Naive thymus-derived CD8-positive, alpha-beta T cell (primary cell): ENCODE measurements around the gene GLIS2. TPM values are rescaled to one million over a fixed set of nuclear protein-coding genes. Genes with fewer than 3 reads are reported as not detected.

ENCODE experiments used
- ATAC-seq, 2 donors: fragments of 150-1000 bp; cut with Tn5 transposase in 1 of 2; sonication (Bioruptor Pico), chemical (Tn5 transposase) in 1 of 2; 1 replicate in 1 of 2; 2 replicates in 1 of 2; pipeline ENCODE4 v1.10.0; 2021; ENCODE audit warnings: mild to moderate bottlenecking in 2 of 2, moderate library complexity in 2 of 2
- POLR2A ChIA-PET: fragments of 350-600 bp; sonication (Branson Sonifier 250); formaldehyde crosslinking; loops from one replicate; lab custom pipeline; 2021; ENCODE audit warnings: antibody characterized with exemption; lab: Charles Lee
- DNase-seq, 10 donors: peaks; one replicate each; pipeline versions ENCODE4 v3.0.0 to v3.0.0-alpha.2; 2020 to 2022
- H3K27ac Mint-ChIP-seq, 10 donors: one replicate each; pipeline ENCODE4 v1.8.0; 2020 to 2022; ENCODE audit warnings: mild to moderate bottlenecking in 10 of 10, mixed read lengths in 10 of 10, moderate library complexity in 4 of 10, inconsistent platforms in 1 of 10
- H3K27me3 Mint-ChIP-seq, 5 donors: one replicate each; pipeline ENCODE4 v1.8.0; 2021 to 2022; ENCODE audit warnings: mixed read lengths in 5 of 5
- H3K36me3 Mint-ChIP-seq, 3 donors: one replicate each; pipeline ENCODE4 v1.8.0; 2020 to 2022; ENCODE audit warnings: mixed read lengths in 3 of 3, mild to moderate bottlenecking in 2 of 3, inconsistent platforms in 1 of 3
- H3K4me1 Mint-ChIP-seq, 4 donors: one replicate each; pipeline ENCODE4 v1.8.0; 2021 to 2022; ENCODE audit warnings: mixed read lengths in 4 of 4
- H3K4me3 Mint-ChIP-seq, 10 donors: one replicate each; pipeline ENCODE4 v1.8.0; 2020 to 2022; ENCODE audit warnings: mild to moderate bottlenecking in 10 of 10, mixed read lengths in 10 of 10, moderate library complexity in 6 of 10, inconsistent platforms in 1 of 10
- H3K9me3 Mint-ChIP-seq, 9 donors: one replicate each; pipeline ENCODE4 v1.8.0; 2020 to 2022; ENCODE audit warnings: mixed read lengths in 9 of 9, mild to moderate bottlenecking in 3 of 9, inconsistent platforms in 1 of 9, moderate library complexity in 1 of 9
- polyA plus RNA-seq, 3 donors: library from polyadenylated mRNA; unstranded; fragments of 300-500 nt; fragmentation: Illumina TruSeq; gene quantifications; one replicate each; pipeline ENCODE4 v1.2.3, GENCODE V29; 2021
- total RNA-seq, 8 experiments: library from RNA in 2 of 8; stranded (reverse) in 2 of 8; gene quantifications; one replicate each; pipeline ENCODE4 v1.2.3 and lab custom pipeline; 2021 to 2026

The GLIS2 gene
- total and polyA plus RNA-seq, 5 experiments from 2014 or later = 0.10 TPM; not detected in 4

GRCh38 chr16:4377573-4378154, 61.8 kb downstream of the GLIS2 start:
- ATAC-seq = no peak
- DNase-seq = no peak
- Mint-ChIP-seq H3K27me3 (no peaks in the 10 kb centered on the region), H3K27ac (peak overlapping the region in 4 of 10 donors; percentile 37 to 80 (median 55)), H3K4me1 (peaks cover 11 to 20% (median 15%) of the 10 kb centered on the region in 4 donors), H3K4me3 (no peak overlapping the region), H3K9me3 (no peaks in the 10 kb centered on the region), H3K36me3 (peaks cover 0 to 6% (median 0%) of the 10 kb centered on the region in 3 donors)
- POLR2A ChIA-PET = interaction anchor here (0.7 kb wide), 1 partner anchor 22 kb away, joined by 3 read pairs; no protein-coding TSS in a partner anchor

- H3K27me3 Mint-ChIP-seq = no peaks in the 10 kb centered on the region
- POLR2A ChIA-PET = no interaction called here
- peak overlapping the region in 4 of 10 donors; percentile 37 to 80 (median 55) for H3K27ac Mint-ChIP-seq
- peaks cover 0 to 11% (median 0%) of the 10 kb centered on the region in 3 donors for H3K36me3 Mint-ChIP-seq
- H3K9me3 Mint-ChIP-seq = no peaks in the 10 kb centered on the region
- DNase-seq (no peak), ATAC-seq (no peak)
- peaks cover 10 to 16% (median 12%) of the 10 kb centered on the region in 4 donors for H3K4me1 Mint-ChIP-seq
- H3K4me3 Mint-ChIP-seq = no peak overlapping the region
Measured at GRCh38 chr16:4378161-4378666, 62.3 kb downstream of the GLIS2 start.

GRCh38 chr16:4378999-4379690, 63.3 kb downstream of the GLIS2 start:
- peaks cover 0 to 15% (median 0%) of the 10 kb centered on the region in 3 donors for H3K36me3 Mint-ChIP-seq
- POLR2A ChIA-PET = interaction anchor here (0.6 to 1.1 kb wide), 3 partner anchors 25 to 440 kb away, joined by 3 to 5 read pairs (median 3); no protein-coding TSS in a partner anchor

GRCh38 chr16:4380119-4381063, 64.5 kb downstream of the GLIS2 start:
- ATAC-seq (no peak), DNase-seq (no peak)
- H3K27ac Mint-ChIP-seq = peak overlapping the region in 2 of 10 donors; percentile 62 to 80
- POLR2A ChIA-PET = interaction anchor here (0.9 to 1.1 kb wide), 2 partner anchors 24 to 34 kb away, joined by 3 to 5 read pairs; no protein-coding TSS in a partner anchor
- H3K9me3 Mint-ChIP-seq = no peaks in the 10 kb centered on the region
- peak overlapping the region in 1 of 10 donors; percentile 66 for H3K4me3 Mint-ChIP-seq
- peaks cover 0 to 19% (median 0%) of the 10 kb centered on the region in 3 donors for H3K36me3 Mint-ChIP-seq
- H3K4me1 Mint-ChIP-seq = peaks cover 3 to 12% (median 10%) of the 10 kb centered on the region in 4 donors
- H3K27me3 Mint-ChIP-seq = no peaks in the 10 kb centered on the region

More at GRCh38 chr16:4378999-4379690, 63.3 kb downstream of the GLIS2 start:
- no peak for ATAC-seq
- no peak for DNase-seq
- H3K4me3 Mint-ChIP-seq = no peak overlapping the region
- no peaks in the 10 kb centered on the region for H3K9me3 Mint-ChIP-seq
- H3K27ac Mint-ChIP-seq = peak overlapping the region in 1 of 10 donors; percentile 76
- H3K4me1 Mint-ChIP-seq = peaks cover 8 to 12% (median 11%) of the 10 kb centered on the region in 4 donors
- no peaks in the 10 kb centered on the region for H3K27me3 Mint-ChIP-seq

- ATAC-seq = no peak
- H3K4me3 Mint-ChIP-seq = peak overlapping the region in 2 of 10 donors; percentile 14 to 54
- peak overlapping the region in 1 of 10 donors; percentile 74 for H3K27ac Mint-ChIP-seq
- POLR2A ChIA-PET = interaction anchor here (0.6 kb wide), 1 partner anchor 1836 kb away, joined by 3 read pairs; no protein-coding TSS in a partner anchor
- peaks cover 0 to 12% (median 7%) of the 10 kb centered on the region in 4 donors for H3K4me1 Mint-ChIP-seq
- H3K27me3 Mint-ChIP-seq = no peaks in the 10 kb centered on the region
- peaks cover 0 to 24% (median 0%) of the 10 kb centered on the region in 3 donors for H3K36me3 Mint-ChIP-seq
- DNase-seq = no peak
- H3K9me3 Mint-ChIP-seq = no peaks in the 10 kb centered on the region
Measured at GRCh38 chr16:4381072-4381934, 65.4 kb downstream of the GLIS2 start.

- Mint-ChIP-seq H3K36me3 (peaks cover 0 to 30% (median 0%) of the 10 kb centered on the region in 3 donors), H3K27me3 (no peaks in the 10 kb centered on the region), H3K27ac (peak overlapping the region in 2 of 10 donors; percentile 14 to 74), H3K4me1 (peaks cover 0 to 8% (median 7%) of the 10 kb centered on the region in 4 donors), H3K9me3 (no peaks in the 10 kb centered on the region), H3K4me3 (peak overlapping the region in 2 of 10 donors; percentile 37 to 54)
- DNase-seq (no peak), ATAC-seq (no peak)
- POLR2A ChIA-PET = interaction anchor here (0.6 kb wide), 1 partner anchor 1837 kb away, joined by 3 read pairs; no protein-coding TSS in a partner anchor
Measured at GRCh38 chr16:4381935-4382794, 66.3 kb downstream of the GLIS2 start.

- peaks cover 0 to 7% (median 4%) of the 10 kb centered on the region in 4 donors for H3K4me1 Mint-ChIP-seq
- H3K9me3 Mint-ChIP-seq = no peaks in the 10 kb centered on the region
- POLR2A ChIA-PET = no interaction called here
- peak overlapping the region in 2 of 10 donors; percentile 18 to 38 for H3K4me3 Mint-ChIP-seq
- H3K27ac Mint-ChIP-seq = peak overlapping the region in 2 of 10 donors; percentile 14 to 65
- DNase-seq (no peak), ATAC-seq (no peak)
- no peaks in the 10 kb centered on the region for H3K27me3 Mint-ChIP-seq
- peaks cover 0 to 33% (median 0%) of the 10 kb centered on the region in 3 donors for H3K36me3 Mint-ChIP-seq
Measured at GRCh38 chr16:4382795-4383357, 67.0 kb downstream of the GLIS2 start.

- no peaks in the 10 kb centered on the region for H3K9me3 Mint-ChIP-seq
- ATAC-seq = no peak
- peaks cover 0 to 35% (median 0%) of the 10 kb centered on the region in 3 donors for H3K36me3 Mint-ChIP-seq
- POLR2A ChIA-PET = no interaction called here
- H3K4me3 Mint-ChIP-seq = no peak overlapping the region
- DNase-seq = no peak
- no peaks in the 10 kb centered on the region for H3K27me3 Mint-ChIP-seq
- peaks cover 0 to 5% (median 3%) of the 10 kb centered on the region in 4 donors for H3K4me1 Mint-ChIP-seq
- peak overlapping the region in 1 of 10 donors; percentile 14 for H3K27ac Mint-ChIP-seq
Measured at GRCh38 chr16:4383591-4384444, 68.0 kb downstream of the GLIS2 start.

GRCh38 chr16:4384509-4384942, 68.7 kb downstream of the GLIS2 start:
- Mint-ChIP-seq H3K9me3 (no peaks in the 10 kb centered on the region), H3K27me3 (no peaks in the 10 kb centered on the region), H3K4me1 (peaks cover 0 to 5% (median 3%) of the 10 kb centered on the region in 4 donors), H3K36me3 (peaks cover 0 to 36% (median 0%) of the 10 kb centered on the region in 3 donors), H3K27ac (no peak overlapping the region), H3K4me3 (no peak overlapping the region)
- DNase-seq (no peak), ATAC-seq (no peak)
- POLR2A ChIA-PET = no interaction called here
